SU-DHL-6 (cell line): ENCODE measurements around the gene TEX35.

ENCODE experiments used
- EZH2phosphoT487 ChIP-seq: fragments of 200-600 bp; sonication (generic), shearing (Covaris generic); conservative IDR thresholded peaks from 2 replicates; pipeline ENCODE4 v1.6.1; 2018; ENCODE audit warnings: mild to moderate bottlenecking, antibody characterized with exemption, low read length, moderate library complexity, mixed read lengths
- TF ChIP-seq, protein P1 (sequence below): fragments of 200-600 bp; sonication (generic); IDR thresholded peaks from one replicate; pipeline ENCODE4 v1.5.1; 2017; ENCODE audit warnings: antibody characterized with exemption, mild to moderate bottlenecking, low read length, moderate library complexity; ENCODE audit not compliant: insufficient read depth, poor library complexity, severe bottlenecking

DNA sequence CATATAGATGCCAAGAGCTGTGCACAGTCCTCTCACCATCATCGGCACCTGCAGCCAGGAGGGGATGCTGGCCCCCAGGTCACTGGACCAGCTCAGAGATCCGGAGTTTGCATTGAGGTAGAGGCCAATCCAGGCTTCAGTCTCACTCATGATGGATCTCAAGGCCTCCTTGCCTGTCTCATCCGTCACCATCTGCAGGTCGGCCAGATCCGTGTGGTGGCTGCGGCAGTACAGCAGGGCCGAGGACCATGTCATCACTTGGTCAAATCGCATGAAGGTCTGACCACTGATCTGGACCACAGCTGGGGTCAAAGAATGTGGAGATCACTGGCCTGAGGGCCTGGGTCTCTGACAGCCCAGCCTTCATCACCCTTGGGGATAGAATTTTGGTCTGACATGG lies 22.8 kb upstream of the TEX35 start:
- TF ChIP-seq, protein P1, sequence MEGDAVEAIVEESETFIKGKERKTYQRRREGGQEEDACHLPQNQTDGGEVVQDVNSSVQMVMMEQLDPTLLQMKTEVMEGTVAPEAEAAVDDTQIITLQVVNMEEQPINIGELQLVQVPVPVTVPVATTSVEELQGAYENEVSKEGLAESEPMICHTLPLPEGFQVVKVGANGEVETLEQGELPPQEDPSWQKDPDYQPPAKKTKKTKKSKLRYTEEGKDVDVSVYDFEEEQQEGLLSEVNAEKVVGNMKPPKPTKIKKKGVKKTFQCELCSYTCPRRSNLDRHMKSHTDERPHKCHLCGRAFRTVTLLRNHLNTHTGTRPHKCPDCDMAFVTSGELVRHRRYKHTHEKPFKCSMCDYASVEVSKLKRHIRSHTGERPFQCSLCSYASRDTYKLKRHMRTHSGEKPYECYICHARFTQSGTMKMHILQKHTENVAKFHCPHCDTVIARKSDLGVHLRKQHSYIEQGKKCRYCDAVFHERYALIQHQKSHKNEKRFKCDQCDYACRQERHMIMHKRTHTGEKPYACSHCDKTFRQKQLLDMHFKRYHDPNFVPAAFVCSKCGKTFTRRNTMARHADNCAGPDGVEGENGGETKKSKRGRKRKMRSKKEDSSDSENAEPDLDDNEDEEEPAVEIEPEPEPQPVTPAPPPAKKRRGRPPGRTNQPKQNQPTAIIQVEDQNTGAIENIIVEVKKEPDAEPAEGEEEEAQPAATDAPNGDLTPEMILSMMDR = no peak
- no peak for TF ChIP-seq EZH2phosphoT487
